Measurements from ENCODE around the gene SVOPL. TPM values are rescaled to one million over a fixed set of nuclear protein-coding genes. Genes with fewer than 3 reads are reported as not detected.

SVOPL gene
- total RNA-seq, 2 donors from 2014 or later: 1.5 to 2.4 TPM

DNA sequence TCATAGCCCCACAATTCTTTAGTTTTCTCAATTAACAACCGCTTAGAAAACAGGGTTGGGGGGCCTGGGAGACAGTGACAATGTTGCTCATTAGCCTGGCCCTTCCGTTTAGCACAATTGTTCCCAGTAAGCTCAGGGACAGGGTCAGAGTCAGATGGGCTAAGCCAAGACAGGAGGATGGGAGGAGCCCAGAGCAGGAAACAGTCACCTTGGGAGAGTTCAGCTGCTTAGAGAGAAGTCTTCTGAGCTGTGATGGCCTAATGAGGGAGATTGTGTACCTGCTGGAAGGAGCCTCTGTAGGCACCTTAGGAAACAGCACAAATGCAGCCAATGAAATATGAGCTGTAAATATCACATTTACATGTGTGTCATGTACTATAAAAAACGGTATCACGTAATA is 35.9 kb downstream of the SVOPL start:
- DNase-seq (peak in 1 of 2 donors; percentile 25), ATAC-seq (peak; percentile 61)
- intact Hi-C loops (cut with DNase I, micrococcal nuclease): no loop called here

DNA sequence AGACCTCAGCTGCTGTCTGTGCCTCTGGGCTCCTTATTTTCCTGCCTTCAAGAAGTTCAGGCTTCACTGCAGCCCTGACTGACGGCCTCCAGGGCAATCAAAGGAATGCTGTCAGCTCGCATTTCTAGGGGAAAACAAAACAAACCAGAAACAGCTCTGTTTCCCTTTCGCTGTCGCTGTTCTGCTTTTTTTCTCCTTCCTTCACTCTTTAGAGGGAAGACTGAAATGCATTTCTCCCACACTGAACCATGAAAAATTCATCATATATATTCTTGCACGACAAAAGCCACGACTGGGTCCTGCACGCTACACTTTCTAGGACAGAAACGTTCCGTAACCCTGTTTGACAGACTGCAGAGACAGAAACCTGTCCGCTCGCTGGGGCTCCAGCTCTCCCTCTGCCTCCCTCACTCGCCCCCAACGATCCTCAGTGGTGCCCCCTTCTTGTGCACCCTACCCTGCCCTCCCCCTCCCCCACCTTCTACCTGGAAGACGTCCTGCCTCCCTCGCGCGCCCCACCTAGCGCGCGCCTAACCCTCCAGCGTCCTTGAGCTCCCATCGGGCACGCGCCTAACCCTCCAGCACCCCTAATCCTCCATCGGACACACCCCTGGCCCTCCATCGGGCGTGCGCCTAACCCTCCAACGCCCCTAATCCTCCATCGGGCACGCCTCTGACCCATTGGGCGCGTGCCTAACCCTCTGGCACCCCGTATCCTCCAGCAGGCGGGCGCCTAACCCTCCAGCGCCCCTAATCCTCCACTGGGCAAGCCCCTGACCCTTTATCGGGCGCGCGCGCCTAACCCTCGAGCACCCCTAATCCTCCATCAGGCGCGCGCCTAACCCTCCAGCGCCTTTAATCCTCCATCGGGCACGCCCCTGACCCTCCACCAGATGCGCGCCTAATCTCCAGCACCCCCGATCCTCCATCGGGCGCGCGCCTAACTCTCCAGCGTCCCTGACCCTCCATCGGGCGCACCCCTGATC is 37.1 kb downstream of the SVOPL start:
- DNase-seq (peak in 1 of 2 donors; percentile 39), ATAC-seq (peak; percentile 68)
- intact Hi-C loops (cut with DNase I, micrococcal nuclease): no loop called here

GRCh38 chr7:138662991-138663320 is 38.2 kb downstream of the SVOPL start:
- intact Hi-C loops (cut with DNase I, micrococcal nuclease): no loop called here
- DNase-seq: no peak
- ATAC-seq: no peak

DNA sequence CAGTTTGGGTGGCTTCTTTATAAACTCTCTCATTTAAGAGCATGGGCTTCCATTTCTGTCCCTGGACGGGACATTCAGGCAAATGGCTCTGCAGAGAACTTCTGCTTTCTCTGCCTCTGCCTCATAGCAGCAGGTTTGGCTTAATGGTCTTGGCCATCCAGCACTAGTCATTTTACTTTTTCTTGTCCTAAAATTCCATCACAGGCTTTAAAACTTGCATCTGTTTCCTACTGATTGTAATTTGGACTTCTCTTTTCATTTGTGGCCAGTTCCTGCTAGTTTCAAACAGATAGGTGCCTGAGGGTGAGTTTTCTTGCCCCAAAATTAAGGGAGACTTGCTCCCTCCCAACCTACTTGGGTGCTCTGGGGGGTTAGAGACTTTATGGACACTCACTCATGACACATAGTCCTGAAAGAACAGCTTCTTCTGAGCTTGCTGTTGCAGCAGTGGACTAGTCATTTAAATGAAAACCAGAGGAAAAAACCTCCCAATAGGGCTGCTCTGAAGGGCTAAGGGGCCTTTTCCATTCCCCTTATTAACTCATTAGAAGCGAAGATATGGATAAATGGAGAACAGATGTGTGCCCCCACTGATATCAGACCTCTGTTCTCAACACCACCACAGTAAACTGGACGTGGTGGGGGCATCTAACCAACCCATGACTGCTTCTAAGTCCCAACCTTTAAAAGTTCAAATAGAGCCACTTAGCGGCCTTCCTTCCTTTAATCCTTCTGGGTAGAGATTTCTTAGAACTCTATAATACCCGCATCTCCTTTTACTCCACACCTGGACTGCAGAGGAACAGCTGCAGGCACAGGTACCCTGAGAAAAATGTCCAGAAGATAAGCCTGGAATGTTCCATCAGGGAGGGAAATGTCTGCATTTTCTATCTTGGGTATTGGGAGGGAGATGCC is 38.8 kb downstream of the SVOPL start:
- intact Hi-C loops (cut with DNase I, micrococcal nuclease): no loop called here
- ATAC-seq: no peak
- no peak for DNase-seq

DNA sequence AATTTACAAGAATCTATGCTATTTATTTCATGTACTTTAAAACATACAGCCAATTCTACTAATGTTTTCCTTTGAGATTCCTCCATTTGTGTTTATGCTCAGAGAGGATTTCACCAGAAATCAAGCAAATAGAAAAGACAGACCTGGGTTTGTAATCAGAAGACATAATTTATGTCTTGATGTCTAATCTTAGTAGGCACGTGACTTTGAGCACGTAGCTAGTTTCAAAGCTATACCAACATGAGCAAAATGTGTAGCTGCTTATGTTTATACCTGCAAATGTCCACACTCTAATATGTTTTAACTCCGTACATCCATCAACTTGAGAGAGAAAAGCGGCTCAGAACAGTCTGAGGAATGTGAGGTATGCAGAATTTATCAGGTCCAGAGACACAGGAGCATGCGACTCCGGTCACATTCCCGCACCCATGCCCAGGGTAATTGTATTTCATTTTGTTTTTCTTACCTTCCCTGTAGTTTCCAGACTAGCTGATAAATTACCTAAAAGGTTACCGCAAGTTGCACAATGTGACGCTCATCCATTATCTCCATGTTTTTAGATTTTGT is 40.0 kb downstream of the SVOPL start:
- intact Hi-C loops (cut with DNase I, micrococcal nuclease): no loop called here
- ATAC-seq: no peak
- DNase-seq: no peak

DNA sequence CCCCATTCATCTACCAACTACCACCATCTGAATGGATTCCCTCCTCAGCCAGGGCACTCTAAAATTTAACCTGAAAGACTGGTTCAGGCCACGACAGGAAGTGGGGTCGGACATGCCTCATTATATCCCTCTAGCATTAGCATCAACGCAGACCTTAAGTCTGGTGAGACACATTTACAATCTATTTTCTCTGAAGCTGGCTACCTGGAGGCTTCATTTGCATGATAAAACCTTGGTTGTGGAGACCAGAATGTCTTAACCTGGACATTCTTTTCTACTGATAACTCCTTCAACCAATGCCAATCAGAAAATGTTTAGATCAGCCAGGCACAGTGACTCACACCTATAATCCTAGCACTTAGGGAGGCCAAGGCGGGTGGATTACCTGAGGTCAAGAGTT is 42.3 kb downstream of the SVOPL start:
- intact Hi-C loops (cut with DNase I, micrococcal nuclease): no loop called here
- DNase-seq: no peak
- ATAC-seq: no peak

- DNase-seq (no peak), ATAC-seq (no peak)
- intact Hi-C loops (cut with DNase I, micrococcal nuclease): no loop called here
Measured at GRCh38 chr7:138657854-138658386, 43.2 kb downstream of the SVOPL start.

GRCh38 chr7:138656952-138657351 is 44.2 kb downstream of the SVOPL start:
- ATAC-seq (no peak), DNase-seq (no peak)
- intact Hi-C loops (cut with DNase I, micrococcal nuclease): no loop called here

DNA sequence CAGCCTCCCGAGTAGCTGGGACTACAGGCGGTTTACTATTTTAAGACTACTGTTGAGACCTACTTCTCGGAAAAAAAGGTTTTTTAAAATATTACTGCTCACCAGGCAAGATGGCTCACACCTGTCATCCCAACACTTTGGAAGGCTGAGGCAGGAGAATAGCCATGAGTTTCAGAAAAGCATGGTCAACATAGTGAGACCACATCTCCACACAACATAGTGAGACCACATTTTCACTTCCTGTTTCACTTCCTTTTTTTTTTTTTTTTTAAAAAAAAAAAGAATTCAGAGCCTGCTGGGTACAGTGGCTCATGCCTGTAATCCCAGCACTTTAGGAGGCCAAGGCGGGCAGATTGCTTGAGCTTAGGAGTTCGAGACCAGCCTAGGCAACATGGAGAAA is 46.5 kb downstream of the SVOPL start:
- no peak for DNase-seq
- no peak for ATAC-seq
- intact Hi-C loops (cut with DNase I, micrococcal nuclease): no loop called here

- ATAC-seq (no peak), DNase-seq (no peak)
- intact Hi-C loops (cut with DNase I, micrococcal nuclease): no loop called here
Measured at GRCh38 chr7:138649506-138649905, 51.7 kb downstream of the SVOPL start.

GRCh38 chr7:138645284-138645683 is 55.9 kb downstream of the SVOPL start:
- no peak for DNase-seq
- no peak for ATAC-seq
- intact Hi-C loops (cut with DNase I, micrococcal nuclease): no loop called here

DNA sequence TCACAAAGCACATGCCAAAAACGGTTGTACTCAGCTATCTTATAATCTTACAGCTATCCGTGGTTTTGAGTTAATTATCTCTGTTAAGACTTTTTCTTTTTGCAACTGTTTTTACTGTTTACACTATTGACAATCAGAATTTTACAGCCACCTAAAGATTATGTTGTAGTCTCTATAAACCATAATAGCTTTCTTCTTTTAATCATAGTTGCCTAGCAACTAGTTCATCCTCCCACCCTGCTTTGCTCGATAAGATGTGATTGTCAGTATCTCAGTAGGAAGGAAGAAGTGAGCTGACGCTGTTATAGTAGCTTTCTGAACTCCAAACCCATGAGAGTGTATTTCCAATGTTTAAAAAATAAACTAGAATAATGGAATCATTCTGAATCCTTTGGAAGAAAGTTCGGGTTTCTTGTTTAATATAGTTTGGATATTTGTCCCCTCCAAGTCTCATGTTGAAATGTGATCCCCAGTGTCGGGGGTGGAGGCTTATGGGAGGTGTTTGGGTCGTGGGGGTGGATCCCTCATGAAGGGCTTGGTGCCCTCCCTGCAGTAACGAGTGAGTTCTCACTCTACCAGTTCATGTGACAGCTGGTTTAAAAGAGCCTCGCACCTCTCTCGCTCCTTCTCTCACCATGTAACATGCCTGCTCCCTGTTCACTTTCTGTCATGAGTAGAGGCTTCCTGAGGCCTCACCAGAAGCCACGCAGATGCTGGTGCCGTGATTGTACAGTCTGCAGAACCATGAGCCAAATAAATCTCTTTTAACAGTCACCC is 68.1 kb downstream of the SVOPL start:
- DNase-seq (no peak), ATAC-seq (no peak)
- intact Hi-C loops (cut with DNase I, micrococcal nuclease): no loop called here

DNA sequence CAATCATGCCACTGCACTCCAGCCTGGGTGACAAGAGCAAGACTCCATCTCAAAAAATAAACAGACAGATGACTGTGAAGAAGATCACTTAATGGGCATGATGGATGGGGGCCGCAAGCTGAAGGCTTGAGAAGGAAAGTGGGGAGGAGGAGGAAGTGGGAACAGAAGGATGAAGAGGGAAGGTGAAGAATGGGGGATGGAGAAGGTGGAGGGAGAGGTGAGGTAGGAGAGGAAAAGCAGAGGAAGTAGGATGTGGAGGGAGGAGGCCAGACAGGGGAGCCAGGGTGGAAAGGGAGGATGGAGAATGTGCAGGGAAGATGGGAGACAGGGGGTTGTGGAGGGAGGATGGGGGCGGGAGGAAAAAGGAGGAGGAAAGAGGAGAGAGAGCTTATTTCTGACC is 68.8 kb downstream of the SVOPL start:
- no peak for ATAC-seq
- no peak for DNase-seq
- intact Hi-C loops (cut with DNase I, micrococcal nuclease): no loop called here

GRCh38 chr7:138630059-138630610 is 71.0 kb downstream of the SVOPL start:
- DNase-seq: no peak
- intact Hi-C loops (cut with DNase I, micrococcal nuclease): no loop called here
- no peak for ATAC-seq

DNA sequence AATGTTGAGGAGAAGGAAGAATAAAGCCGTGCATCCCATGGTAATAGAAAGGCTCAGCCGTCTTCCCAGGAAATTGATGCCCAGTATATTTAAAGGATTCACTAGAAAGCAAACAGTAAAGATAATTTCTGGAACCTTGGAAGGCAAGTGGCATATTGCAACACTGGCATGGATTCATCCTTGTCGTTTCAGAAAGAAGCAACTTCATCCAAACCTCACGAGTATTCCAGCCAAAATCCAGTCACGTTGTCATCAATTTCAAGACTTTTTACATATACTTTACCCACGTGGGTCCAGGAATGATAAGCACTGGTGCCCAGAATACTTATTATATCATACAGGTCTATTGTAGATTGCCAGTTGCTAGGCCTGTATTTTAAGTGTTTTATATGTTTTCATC is 73.8 kb downstream of the SVOPL start:
- intact Hi-C loops (cut with DNase I, micrococcal nuclease): no loop called here
- DNase-seq: no peak
- no peak for ATAC-seq

- intact Hi-C loops (cut with DNase I, micrococcal nuclease): no loop called here
- ATAC-seq (no peak), DNase-seq (no peak)
Measured at GRCh38 chr7:138626846-138627245, 74.3 kb downstream of the SVOPL start.

- ATAC-seq (no peak), DNase-seq (no peak)
- intact Hi-C loops (cut with DNase I, micrococcal nuclease): no loop called here
Measured at GRCh38 chr7:138625849-138626230, 75.3 kb downstream of the SVOPL start.

DNA sequence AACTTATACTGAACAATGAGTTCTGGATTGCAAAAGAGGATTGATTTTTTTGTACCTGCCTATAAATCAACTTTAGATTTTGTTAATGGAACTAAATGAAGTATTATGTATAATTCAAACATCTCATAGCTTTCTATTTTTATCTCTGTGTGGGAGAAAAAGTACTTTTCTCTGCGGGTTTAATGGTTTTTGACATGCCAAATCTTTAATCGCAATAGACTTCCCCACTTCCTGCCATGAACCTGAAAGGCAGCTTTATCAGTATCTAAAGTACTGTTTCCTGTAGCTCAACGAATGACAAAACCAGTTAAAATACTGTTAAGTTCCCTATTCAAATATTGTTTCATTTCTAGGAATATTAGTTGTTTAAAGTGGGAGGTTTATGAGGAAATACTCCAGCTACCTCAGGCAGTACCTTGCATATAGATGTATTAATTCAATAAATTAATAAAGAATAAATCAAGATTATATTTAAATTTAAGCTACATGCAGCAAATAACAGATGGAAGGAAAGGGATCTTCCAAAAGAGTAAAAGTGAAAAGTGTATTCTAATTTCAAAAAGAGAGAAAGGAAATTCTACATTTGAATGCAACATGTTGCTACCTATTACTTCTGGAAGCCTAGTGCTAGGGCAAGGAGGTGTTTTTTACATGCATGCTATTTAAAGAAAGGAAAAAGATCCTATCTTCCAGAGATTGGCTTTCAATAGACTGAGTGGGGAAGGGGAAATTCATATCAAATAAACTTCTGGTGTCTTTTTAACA is 75.9 kb downstream of the SVOPL start:
- ATAC-seq: no peak
- intact Hi-C loops (cut with DNase I, micrococcal nuclease): no loop called here
- DNase-seq: no peak
